Breast epithelium (tissue), 3 donors: Measurements from ENCODE around the gene DDR2.

Source experiments
- CTCF ChIP-seq, 3 donors: fragments of 450-650 bp; IDR thresholded peaks; one replicate each; pipeline ENCODE4 v1.5.1; 2016 to 2017; ENCODE audit warnings: antibody characterized with exemption in 3 of 3, mild to moderate bottlenecking in 3 of 3, moderate library complexity in 3 of 3
- POLR2A ChIP-seq: fragments of 450-650 bp; IDR thresholded peaks from one replicate; pipeline ENCODE4 v1.6.1; 2016; ENCODE audit warnings: antibody characterized with exemption, mild to moderate bottlenecking, moderate library complexity
- POLR2AphosphoS5 ChIP-seq, 3 donors: sonication (generic); formaldehyde crosslinking; IDR thresholded peaks; one replicate each; pipeline ENCODE4 v1.6.1; 2017; ENCODE audit warnings: antibody characterized with exemption in 3 of 3

DNA sequence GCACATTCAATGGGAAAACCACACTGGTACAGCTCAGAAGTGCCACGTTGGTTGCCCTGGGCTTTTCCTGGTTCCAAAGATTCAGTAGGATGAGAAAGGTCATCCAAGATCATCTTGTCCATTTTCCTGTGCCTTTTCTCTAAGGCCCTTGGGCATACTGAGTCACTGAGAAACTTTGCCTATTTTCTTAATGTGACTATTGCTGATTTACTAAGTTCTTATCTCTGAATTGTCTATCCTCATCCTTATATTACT is 101.0 kb downstream of the DDR2 start:
- TF ChIP-seq POLR2AphosphoS5 (IDR thresholded peaks at IDR 0.05) (no peak), CTCF (IDR thresholded peaks at IDR 0.05) (no peak), POLR2A (no peak)
